GM18498 (cell line): ENCODE data around the gene FSHB.
A peak's percentile ranks its signal among the peaks of the same experiment; 100 is the strongest.
"Not testable (repeated sequence)": the region's sequence is repeated elsewhere in the genome, so short reads cannot be mapped to it uniquely, and the experiment has no call there.

Experiments used
- ATAC-seq: cut with Tn5 transposase; IDR thresholded peaks from one replicate; pipeline ENCODE4 v1.9.1; 2021; ENCODE audit warnings: mild to moderate bottlenecking, moderate library complexity; ENCODE audit not compliant: unreplicated experiment

The FSHB gene

GRCh38 chr11:30230714-30231113 lies at the start of gene FSHB:
Gene FSHB, plus strand, starts transcription at chr11:30231014. Its CDS starts 889 bp downstream, at chr11:30231903.
- no peak for ATAC-seq

- ATAC-seq = no peak
These were observed 44.1 kb upstream of the FSHB start for GRCh38 chr11:30186748-30187147.

GRCh38 chr11:30192620-30193019 lies 38.2 kb upstream of the FSHB start:
- ATAC-seq = no peak

- peak; percentile 93 for ATAC-seq
These were observed 34.2 kb upstream of the FSHB start for GRCh38 chr11:30196400-30197206.

- ATAC-seq = peak; percentile 41
These were observed 32.9 kb upstream of the FSHB start for GRCh38 chr11:30197869-30198268.

- not testable (repeated sequence) for ATAC-seq
These were observed 27.8 kb upstream of the FSHB start for GRCh38 chr11:30202989-30203388.

GRCh38 chr11:30203850-30204249 lies 27.0 kb upstream of the FSHB start:
- no peak for ATAC-seq

- ATAC-seq = peak; percentile 94
These were observed 24.4 kb upstream of the FSHB start for GRCh38 chr11:30206249-30206996.

GRCh38 chr11:30210357-30210756 lies 20.5 kb upstream of the FSHB start:
- no peak for ATAC-seq

GRCh38 chr11:30216534-30216933 lies 14.3 kb upstream of the FSHB start:
- ATAC-seq = no peak

GRCh38 chr11:30218278-30218677 lies 12.5 kb upstream of the FSHB start:
- ATAC-seq = no peak

- ATAC-seq = no peak
These were observed 5.2 kb upstream of the FSHB start for GRCh38 chr11:30225642-30226041.

GRCh38 chr11:30228323-30228884 lies 2.4 kb upstream of the FSHB start:
- ATAC-seq = no peak

- ATAC-seq = no peak
These were observed 8.2 kb downstream of the FSHB start for GRCh38 chr11:30239025-30239424.

- ATAC-seq = no peak
These were observed 13.5 kb downstream of the FSHB start for GRCh38 chr11:30244265-30244664.

- ATAC-seq = no peak
These were observed 14.8 kb downstream of the FSHB start for GRCh38 chr11:30245621-30246020.

GRCh38 chr11:30254307-30255298 lies 23.8 kb downstream of the FSHB start:
- no peak for ATAC-seq

GRCh38 chr11:30255637-30256036 lies 24.8 kb downstream of the FSHB start:
- ATAC-seq = no peak

- ATAC-seq = no peak
These were observed 26.2 kb downstream of the FSHB start for GRCh38 chr11:30257058-30257457.

GRCh38 chr11:30258679-30259078 lies 27.9 kb downstream of the FSHB start:
- ATAC-seq = no peak

GRCh38 chr11:30260813-30261212 lies 30.0 kb downstream of the FSHB start:
- peak; percentile 84 for ATAC-seq
